ENCODE measurements around the gene ZNF862.

ZNF862 gene

DNA sequence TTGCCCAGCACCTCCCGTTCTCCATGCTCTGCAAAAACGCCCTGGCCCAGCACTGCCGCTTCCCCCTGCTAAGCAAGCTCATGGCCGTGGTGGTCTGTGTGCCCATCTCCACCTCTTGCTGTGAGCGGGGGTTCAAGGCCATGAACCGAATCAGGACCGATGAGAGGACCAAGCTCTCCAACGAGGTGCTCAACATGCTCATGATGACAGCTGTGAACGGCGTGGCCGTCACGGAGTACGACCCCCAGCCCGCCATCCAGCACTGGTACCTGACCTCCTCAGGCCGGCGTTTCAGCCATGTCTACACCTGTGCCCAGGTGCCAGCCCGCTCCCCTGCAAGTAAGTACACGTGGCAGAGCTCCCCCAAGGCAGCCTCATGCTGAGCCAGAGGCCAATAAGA lies 24.0 kb downstream of the ZNF862 start:
- in situ Hi-C loops (cut with HindIII; ENCODE audit: low sequenced_read_pairs) = no loop called here
- H3K4me3 ChIP-seq (ENCODE audit: low read depth, low read length) = no peak overlapping the region
- no peak for DNase-seq (ENCODE audit: low read depth, low spot score)
- TF ChIP-seq CTCF (IDR thresholded peaks at IDR 0.05; ENCODE audit: low read depth, low read length) = no peak

DNA sequence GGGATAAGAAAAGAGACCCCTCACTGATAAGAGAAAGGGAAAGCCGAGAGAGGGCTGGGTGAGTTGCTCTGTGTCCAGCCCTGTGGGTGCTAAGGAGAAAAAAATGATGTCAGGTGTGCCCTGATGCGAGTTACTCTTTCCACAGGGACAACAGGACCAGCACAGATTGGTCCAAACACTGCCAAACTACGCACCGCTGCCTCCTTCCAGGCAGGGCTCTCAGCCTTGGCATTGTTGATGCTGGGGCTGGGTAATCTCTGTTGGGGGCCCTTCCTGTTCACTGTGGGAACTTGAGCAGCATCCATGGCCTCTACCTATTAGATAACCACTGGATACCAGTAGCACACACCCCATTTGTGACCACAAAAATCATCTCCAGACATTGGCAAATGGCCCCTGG lies 25.3 kb downstream of the ZNF862 start:
- no peak for DNase-seq (ENCODE audit: low read depth, low spot score)
- H3K4me3 ChIP-seq (ENCODE audit: low read depth, low read length) = no peak overlapping the region
- in situ Hi-C loops (cut with HindIII; ENCODE audit: low sequenced_read_pairs) = no loop called here
- no peak for TF ChIP-seq CTCF (IDR thresholded peaks at IDR 0.05; ENCODE audit: low read depth, low read length)

DNA sequence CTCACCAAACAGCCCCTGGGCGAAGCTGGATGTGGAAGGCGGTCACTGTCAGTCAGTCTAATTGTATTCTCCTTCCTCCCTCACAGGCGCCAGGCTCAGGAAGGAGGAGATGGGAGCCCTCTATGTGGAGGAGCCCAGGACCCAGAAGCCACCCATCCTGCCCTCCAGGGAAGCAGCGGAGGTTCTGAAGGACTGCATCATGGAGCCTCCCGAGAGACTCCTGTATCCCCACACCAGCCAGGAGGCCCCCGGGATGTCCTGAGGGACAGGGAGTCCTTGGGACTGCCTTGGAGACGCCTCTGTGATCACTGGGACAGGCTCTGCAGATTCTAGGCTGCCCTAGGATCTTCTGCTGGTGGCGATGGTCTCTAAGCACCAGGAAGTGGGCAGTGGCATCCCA lies 25.8 kb downstream of the ZNF862 start:
- DNase-seq (ENCODE audit: low read depth, low spot score) = no peak
- no peak for TF ChIP-seq CTCF (IDR thresholded peaks at IDR 0.05; ENCODE audit: low read depth, low read length)
- H3K4me3 ChIP-seq (ENCODE audit: low read depth, low read length) = no peak overlapping the region
- in situ Hi-C loops (cut with HindIII; ENCODE audit: low sequenced_read_pairs) = no loop called here

- TF ChIP-seq CTCF (IDR thresholded peaks at IDR 0.05; ENCODE audit: low read depth, low read length) = no peak
- DNase-seq (ENCODE audit: low read depth, low spot score) = no peak
- in situ Hi-C loops (cut with HindIII; ENCODE audit: low sequenced_read_pairs) = no loop called here
- H3K4me3 ChIP-seq (ENCODE audit: low read depth, low read length) = no peak overlapping the region
Measured at GRCh38 chr7:149864751-149865150, 26.6 kb downstream of the ZNF862 start.

DNA sequence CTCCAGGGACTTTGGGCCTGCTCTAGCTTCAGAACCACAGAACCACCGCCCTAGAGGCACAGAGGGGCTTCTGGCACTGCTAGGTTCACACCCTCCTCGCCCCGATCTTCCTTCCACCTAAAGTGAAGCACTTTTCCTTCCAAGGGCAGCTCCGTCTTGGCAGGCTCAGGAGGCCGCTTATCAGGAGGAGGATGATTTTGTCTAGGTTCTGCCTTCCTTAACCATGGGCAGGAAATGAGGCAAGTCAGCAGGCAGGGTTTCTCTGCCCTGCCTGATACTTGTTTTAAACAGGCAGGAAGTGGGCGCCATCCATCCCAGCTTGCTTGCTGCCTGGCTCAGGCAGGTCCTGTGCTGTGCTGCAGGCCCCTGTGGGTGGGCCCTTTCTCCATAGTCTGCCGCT lies 27.3 kb downstream of the ZNF862 start:
- no peak for DNase-seq (ENCODE audit: low read depth, low spot score)
- no peak overlapping the region for H3K4me3 ChIP-seq (ENCODE audit: low read depth, low read length)
- in situ Hi-C loops (cut with HindIII; ENCODE audit: low sequenced_read_pairs) = no loop called here
- TF ChIP-seq CTCF (IDR thresholded peaks at IDR 0.05; ENCODE audit: low read depth, low read length) = no peak

GRCh38 chr7:149866139-149866778 lies 28.1 kb downstream of the ZNF862 start:
- TF ChIP-seq CTCF (IDR thresholded peaks at IDR 0.05; ENCODE audit: low read depth, low read length) = no peak
- in situ Hi-C loops (cut with HindIII; ENCODE audit: low sequenced_read_pairs) = no loop called here
- no peak overlapping the region for H3K4me3 ChIP-seq (ENCODE audit: low read depth, low read length)
- no peak for DNase-seq (ENCODE audit: low read depth, low spot score)

Data from astrocyte of the spinal cord (primary cell).